Right lobe of liver (tissue), 4 donors: ENCODE measurements around the gene RCAN1.

ENCODE experiments used
- POLR2A ChIP-seq: fragments of 450-650 bp; IDR thresholded peaks from one replicate; pipeline ENCODE4 v1.6.1; 2017; ENCODE audit warnings: antibody characterized with exemption, mild to moderate bottlenecking
- TF ChIP-seq, protein P1 (sequence below), 4 donors: fragments of 200-600 bp in 3 of 4; fragments of 450-650 bp in 1 of 4; IDR thresholded peaks; one replicate each; pipeline versions ENCODE4 v1.5.1 to v1.8.0; 2016 to 2022; ENCODE audit warnings: antibody characterized with exemption in 4 of 4, mild to moderate bottlenecking in 2 of 4
- donor health status: DM: no; HTN: no; CAD: no.
- donor health status: DM: no; HTN: no; CAD: no.
- donor health status: DM: no; HTN: yes; CAD: no.

DNA sequence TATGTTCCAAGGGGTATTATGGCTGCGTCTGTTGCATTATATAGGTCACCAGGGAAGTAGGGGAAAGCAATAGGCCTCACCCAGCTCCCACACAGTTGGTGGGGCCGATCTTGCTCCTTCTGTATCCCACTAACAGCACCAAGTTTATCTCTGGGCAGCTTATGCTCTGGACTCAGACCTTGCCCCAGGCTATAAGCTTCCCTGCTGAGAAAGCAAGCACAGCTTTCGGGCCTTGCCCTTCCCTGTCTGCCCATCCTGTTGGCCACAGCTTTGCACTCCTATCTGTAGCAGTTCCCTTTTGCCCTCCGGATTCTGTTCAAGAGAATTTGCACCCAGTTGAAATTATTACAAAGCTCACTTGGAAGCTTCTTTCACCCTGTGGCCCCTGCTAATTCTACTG is 115.8 kb downstream of the RCAN1 start:
- TF ChIP-seq, protein P1, sequence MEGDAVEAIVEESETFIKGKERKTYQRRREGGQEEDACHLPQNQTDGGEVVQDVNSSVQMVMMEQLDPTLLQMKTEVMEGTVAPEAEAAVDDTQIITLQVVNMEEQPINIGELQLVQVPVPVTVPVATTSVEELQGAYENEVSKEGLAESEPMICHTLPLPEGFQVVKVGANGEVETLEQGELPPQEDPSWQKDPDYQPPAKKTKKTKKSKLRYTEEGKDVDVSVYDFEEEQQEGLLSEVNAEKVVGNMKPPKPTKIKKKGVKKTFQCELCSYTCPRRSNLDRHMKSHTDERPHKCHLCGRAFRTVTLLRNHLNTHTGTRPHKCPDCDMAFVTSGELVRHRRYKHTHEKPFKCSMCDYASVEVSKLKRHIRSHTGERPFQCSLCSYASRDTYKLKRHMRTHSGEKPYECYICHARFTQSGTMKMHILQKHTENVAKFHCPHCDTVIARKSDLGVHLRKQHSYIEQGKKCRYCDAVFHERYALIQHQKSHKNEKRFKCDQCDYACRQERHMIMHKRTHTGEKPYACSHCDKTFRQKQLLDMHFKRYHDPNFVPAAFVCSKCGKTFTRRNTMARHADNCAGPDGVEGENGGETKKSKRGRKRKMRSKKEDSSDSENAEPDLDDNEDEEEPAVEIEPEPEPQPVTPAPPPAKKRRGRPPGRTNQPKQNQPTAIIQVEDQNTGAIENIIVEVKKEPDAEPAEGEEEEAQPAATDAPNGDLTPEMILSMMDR (IDR thresholded peaks at IDR 0.05) = no peak
- no peak for TF ChIP-seq POLR2A
